ENCODE data around the gene PLEKHG5.

The PLEKHG5 gene

GRCh38 chr1:6508154-6508815 is 16.8 kb upstream of the PLEKHG5 start:
- TF ChIP-seq CTCF (IDR thresholded peaks at IDR 0.05; ENCODE audit: poor library complexity, severe bottlenecking), result no peak
- Histone ChIP-seq H3K27me3 (ENCODE audit: insufficient read depth, poor library complexity, severe bottlenecking) (no peaks in the 10 kb centered on the region), H3K4me3 (ENCODE audit: severe bottlenecking) (no peak overlapping the region), H3K9me3 (ENCODE audit: severe bottlenecking) (no peaks in the 10 kb centered on the region), H3K36me3 (ENCODE audit: low read depth) (no peaks in the 10 kb centered on the region), H3K27ac (ENCODE audit: poor library complexity, severe bottlenecking) (no peak overlapping the region), H3K4me1 (ENCODE audit: insufficient read depth, poor library complexity, severe bottlenecking) (no peaks in the 10 kb centered on the region)
- no peak for DNase-seq (ENCODE audit: low spot score)
- ATAC-seq (ENCODE audit: low read depth), result no peak

- H3K4me1 ChIP-seq (ENCODE audit: insufficient read depth, poor library complexity, severe bottlenecking), result no peaks in the 10 kb centered on the region
- no peaks in the 10 kb centered on the region for H3K27me3 ChIP-seq (ENCODE audit: insufficient read depth, poor library complexity, severe bottlenecking)
- DNase-seq (ENCODE audit: low spot score) (no peak), ATAC-seq (ENCODE audit: low read depth) (no peak)
- no peak for TF ChIP-seq CTCF (IDR thresholded peaks at IDR 0.05; ENCODE audit: poor library complexity, severe bottlenecking)
- H3K9me3 ChIP-seq (ENCODE audit: severe bottlenecking), result no peaks in the 10 kb centered on the region
- H3K4me3 ChIP-seq (ENCODE audit: severe bottlenecking), result no peak overlapping the region
- no peaks in the 10 kb centered on the region for H3K36me3 ChIP-seq (ENCODE audit: low read depth)
- no peak overlapping the region for H3K27ac ChIP-seq (ENCODE audit: poor library complexity, severe bottlenecking)
Observed at GRCh38 chr1:6507461-6507911, 16.0 kb upstream of the PLEKHG5 start.

GRCh38 chr1:6507037-6507428 is 15.6 kb upstream of the PLEKHG5 start:
- DNase-seq (ENCODE audit: low spot score), result no peak
- ATAC-seq (ENCODE audit: low read depth), result no peak
- H3K4me1 ChIP-seq (ENCODE audit: insufficient read depth, poor library complexity, severe bottlenecking), result no peaks in the 10 kb centered on the region

GRCh38 chr1:6506210-6507036 is 15.0 kb upstream of the PLEKHG5 start:
- Histone ChIP-seq H3K9me3 (ENCODE audit: severe bottlenecking) (no peaks in the 10 kb centered on the region), H3K36me3 (ENCODE audit: low read depth) (no peaks in the 10 kb centered on the region), H3K4me1 (ENCODE audit: insufficient read depth, poor library complexity, severe bottlenecking) (no peaks in the 10 kb centered on the region), H3K27me3 (ENCODE audit: insufficient read depth, poor library complexity, severe bottlenecking) (no peaks in the 10 kb centered on the region), H3K27ac (ENCODE audit: poor library complexity, severe bottlenecking) (no peak overlapping the region), H3K4me3 (ENCODE audit: severe bottlenecking) (no peak overlapping the region)
- ATAC-seq (ENCODE audit: low read depth) (no peak), DNase-seq (ENCODE audit: low spot score) (no peak)
- no peak for TF ChIP-seq CTCF (IDR thresholded peaks at IDR 0.05; ENCODE audit: poor library complexity, severe bottlenecking)

More at GRCh38 chr1:6507037-6507428, 15.6 kb upstream of the PLEKHG5 start:
- Histone ChIP-seq H3K4me3 (ENCODE audit: severe bottlenecking) (no peak overlapping the region), H3K9me3 (ENCODE audit: severe bottlenecking) (no peaks in the 10 kb centered on the region), H3K27ac (ENCODE audit: poor library complexity, severe bottlenecking) (no peak overlapping the region), H3K36me3 (ENCODE audit: low read depth) (no peaks in the 10 kb centered on the region), H3K27me3 (ENCODE audit: insufficient read depth, poor library complexity, severe bottlenecking) (no peaks in the 10 kb centered on the region)
- no peak for TF ChIP-seq CTCF (IDR thresholded peaks at IDR 0.05; ENCODE audit: poor library complexity, severe bottlenecking)

Measured in RWPE2 (cell line).